HG03342 (cell line): Measurements from ENCODE around the gene DHRS7C.

Experiments
- ATAC-seq: cut with Tn5 transposase; IDR thresholded peaks from one replicate; pipeline ENCODE4 v1.9.1; 2021; ENCODE audit warnings: mild to moderate bottlenecking, moderate library complexity; ENCODE audit not compliant: unreplicated experiment

The DHRS7C gene

GRCh38 chr17:9790889-9791876 is at the start of gene DHRS7C:
Gene DHRS7C, minus strand, starts transcription at chr17:9791592. Its CDS starts 308 bp downstream, at chr17:9791284.
- ATAC-seq: no peak

- no peak for ATAC-seq
Measured at GRCh38 chr17:9839433-9839832, 48.0 kb upstream of the DHRS7C start.

GRCh38 chr17:9837551-9838471 is 46.4 kb upstream of the DHRS7C start:
- no peak for ATAC-seq

GRCh38 chr17:9833922-9834321 is 42.5 kb upstream of the DHRS7C start:
- no peak for ATAC-seq

GRCh38 chr17:9830711-9831110 is 39.3 kb upstream of the DHRS7C start:
- no peak for ATAC-seq

GRCh38 chr17:9829343-9829742 is 38.0 kb upstream of the DHRS7C start:
- ATAC-seq: no peak

- no peak for ATAC-seq
Measured at GRCh38 chr17:9828296-9829295, 37.2 kb upstream of the DHRS7C start.

- ATAC-seq: no peak
Measured at GRCh38 chr17:9825641-9826150, 34.3 kb upstream of the DHRS7C start, which contains the start of gene GLP2R. Gene GLP2R, plus strand, starts transcription at chr17:9825924. Its CDS starts 140 bp downstream, at chr17:9826064.

GRCh38 chr17:9824797-9825338 is 33.5 kb upstream of the DHRS7C start:
- ATAC-seq: no peak

- ATAC-seq: no peak
Measured at GRCh38 chr17:9824094-9824493, 32.7 kb upstream of the DHRS7C start.

- ATAC-seq: no peak
Measured at GRCh38 chr17:9821921-9822320, 30.5 kb upstream of the DHRS7C start, which contains the start of gene GSG1L2. Gene GSG1L2, minus strand, starts transcription at chr17:9822079. Its CDS starts 8 bp downstream, at chr17:9822071.

- ATAC-seq: no peak
Measured at GRCh38 chr17:9820448-9820847, 29.1 kb upstream of the DHRS7C start.

GRCh38 chr17:9818760-9819159 is 27.4 kb upstream of the DHRS7C start:
- ATAC-seq: no peak

- no peak for ATAC-seq
Measured at GRCh38 chr17:9817086-9817485, 25.7 kb upstream of the DHRS7C start.

- no peak for ATAC-seq
Measured at GRCh38 chr17:9816472-9816871, 25.1 kb upstream of the DHRS7C start.

GRCh38 chr17:9814337-9814945 is 23.0 kb upstream of the DHRS7C start:
- no peak for ATAC-seq

- ATAC-seq: no peak
Measured at GRCh38 chr17:9813166-9813565, 21.8 kb upstream of the DHRS7C start.

- ATAC-seq: no peak
Measured at GRCh38 chr17:9811537-9811936, 20.1 kb upstream of the DHRS7C start.

- ATAC-seq: no peak
Measured at GRCh38 chr17:9811086-9811485, 19.7 kb upstream of the DHRS7C start.
